Raji (cell line): Measurements from ENCODE around the gene RAB3C.

Source experiments
- POLR2A ChIP-seq: IDR thresholded peaks from 2 replicates; pipeline ENCODE4 v1.6.1; 2011; ENCODE audit warnings: low read depth, low read length, control low read depth; ENCODE audit not compliant: insufficient read depth

Gene RAB3C

DNA sequence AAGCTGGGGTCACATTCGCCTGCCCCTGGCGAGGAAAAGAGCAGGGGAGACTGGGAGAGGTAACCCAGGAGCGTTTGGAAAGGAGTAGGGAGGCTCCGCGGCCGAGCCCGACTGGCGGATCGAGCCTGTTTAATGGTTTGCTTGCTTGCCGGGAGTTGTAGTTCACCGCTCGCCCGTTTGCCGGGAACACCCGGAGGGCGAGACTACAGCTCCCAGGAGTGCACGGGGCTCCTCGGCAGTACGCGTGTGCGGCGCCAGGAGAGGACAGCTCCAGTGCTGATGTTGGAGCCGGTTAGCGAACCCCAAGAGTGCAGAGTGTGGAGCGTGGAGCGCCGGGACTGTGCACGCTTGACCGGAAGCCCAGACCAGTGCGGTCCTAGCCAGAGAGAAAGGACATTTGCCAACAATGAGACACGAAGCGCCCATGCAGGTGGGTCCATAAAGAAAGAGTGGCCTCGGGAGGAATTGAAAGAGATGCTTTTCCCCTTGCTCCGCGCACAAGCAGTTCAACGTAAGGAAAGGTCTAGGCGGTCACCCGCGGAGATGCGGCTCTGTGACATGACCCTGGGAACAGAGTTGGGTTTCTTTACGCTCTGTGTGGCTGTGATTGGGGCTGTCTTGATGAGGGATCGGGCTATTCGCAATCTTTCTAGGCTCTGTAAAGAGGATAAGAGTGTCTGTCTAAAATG is at the start of gene RAB3C:
RAB3C (plus strand) TSS at position 273 of the 689 bp plus-strand sequence; CDS start at position 407, 134 bp downstream.
- no peak for TF ChIP-seq POLR2A

DNA sequence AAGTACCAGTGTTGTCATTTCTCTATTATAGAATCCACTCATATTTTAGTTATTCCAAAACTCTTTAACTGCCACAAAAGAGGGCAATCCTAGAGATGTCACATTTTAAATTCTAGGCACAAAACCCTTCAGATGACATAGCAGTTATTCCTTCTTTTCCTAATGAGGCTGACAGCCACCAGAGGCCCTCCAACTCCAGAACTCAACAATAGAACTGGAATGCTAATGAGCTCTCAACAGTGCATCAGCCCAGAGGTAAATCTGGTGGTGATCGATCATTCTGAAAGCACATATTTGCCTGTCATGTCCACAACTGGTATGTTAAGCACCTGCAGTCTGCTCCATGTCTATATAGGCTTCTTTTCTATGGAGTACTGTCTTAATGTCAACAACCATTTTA is 40.2 kb upstream of the RAB3C start:
- TF ChIP-seq POLR2A = no peak

DNA sequence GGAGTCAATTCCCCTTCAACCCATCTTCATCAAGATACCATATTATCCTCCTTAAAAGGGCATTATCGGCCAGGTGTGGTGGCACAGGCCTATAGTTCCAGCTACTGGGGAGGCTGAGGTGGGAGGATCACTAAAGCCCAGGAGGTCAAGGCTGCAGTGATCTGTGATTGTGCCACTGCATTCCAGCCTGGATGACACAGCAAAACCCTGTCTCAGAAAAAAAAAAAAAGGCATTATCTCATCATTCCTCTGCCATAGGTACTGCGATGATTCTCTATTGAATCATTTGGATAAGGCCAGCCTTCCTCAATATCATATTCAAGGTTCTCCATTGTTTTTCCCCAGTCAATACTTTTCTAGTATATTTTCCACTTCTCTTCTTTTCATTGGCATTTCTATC is 39.2 kb upstream of the RAB3C start:
- TF ChIP-seq POLR2A = no peak

GRCh38 chr5:58544195-58544594 is 38.7 kb upstream of the RAB3C start:
- no peak for TF ChIP-seq POLR2A

DNA sequence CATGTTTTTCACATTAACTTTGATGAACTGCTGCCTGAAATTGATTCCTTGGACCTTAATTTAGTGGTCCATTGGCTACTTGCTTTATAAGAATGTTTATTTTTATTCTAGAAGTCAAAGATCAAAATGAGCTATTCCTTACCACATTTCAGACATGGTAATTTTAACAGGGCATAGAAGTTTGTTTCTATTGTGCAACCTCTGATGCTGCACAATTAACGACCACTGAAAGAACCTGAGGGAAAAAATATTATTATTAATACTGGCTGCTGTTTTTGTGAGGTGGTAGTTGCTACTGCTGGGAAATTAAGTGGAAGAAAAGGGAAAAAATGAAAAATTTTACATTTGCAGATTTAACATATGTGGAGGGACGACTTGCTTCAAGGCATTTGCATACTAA is 37.9 kb upstream of the RAB3C start:
- no peak for TF ChIP-seq POLR2A

DNA sequence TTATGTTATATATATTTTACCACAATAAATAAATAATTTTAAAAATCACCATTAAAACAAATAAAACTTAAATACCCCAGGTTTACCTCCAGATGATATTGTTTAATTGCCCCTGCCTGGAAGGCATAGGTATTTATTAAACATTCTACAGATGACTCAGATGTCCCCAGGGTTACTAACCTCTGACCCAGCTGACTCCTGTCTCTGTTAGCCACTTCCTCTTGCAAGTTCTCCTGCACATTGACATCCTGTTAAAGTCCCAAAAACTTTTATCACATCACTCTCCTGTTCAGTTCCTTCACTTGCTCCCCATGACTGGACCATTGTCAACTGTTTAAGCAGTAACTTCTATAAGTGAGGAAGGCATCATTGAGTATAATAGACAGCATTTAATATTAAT is 37.0 kb upstream of the RAB3C start:
- TF ChIP-seq POLR2A = no peak

- no peak for TF ChIP-seq POLR2A
Measured at GRCh38 chr5:58548068-58548467, 34.8 kb upstream of the RAB3C start.

GRCh38 chr5:58551492-58551891 is 31.4 kb upstream of the RAB3C start:
- no peak for TF ChIP-seq POLR2A

GRCh38 chr5:58565033-58565432 is 17.8 kb upstream of the RAB3C start:
- no peak for TF ChIP-seq POLR2A

GRCh38 chr5:58571501-58571900 is 11.4 kb upstream of the RAB3C start:
- no peak for TF ChIP-seq POLR2A

- TF ChIP-seq POLR2A = no peak
Measured at GRCh38 chr5:58579781-58580180, 3.1 kb upstream of the RAB3C start.

DNA sequence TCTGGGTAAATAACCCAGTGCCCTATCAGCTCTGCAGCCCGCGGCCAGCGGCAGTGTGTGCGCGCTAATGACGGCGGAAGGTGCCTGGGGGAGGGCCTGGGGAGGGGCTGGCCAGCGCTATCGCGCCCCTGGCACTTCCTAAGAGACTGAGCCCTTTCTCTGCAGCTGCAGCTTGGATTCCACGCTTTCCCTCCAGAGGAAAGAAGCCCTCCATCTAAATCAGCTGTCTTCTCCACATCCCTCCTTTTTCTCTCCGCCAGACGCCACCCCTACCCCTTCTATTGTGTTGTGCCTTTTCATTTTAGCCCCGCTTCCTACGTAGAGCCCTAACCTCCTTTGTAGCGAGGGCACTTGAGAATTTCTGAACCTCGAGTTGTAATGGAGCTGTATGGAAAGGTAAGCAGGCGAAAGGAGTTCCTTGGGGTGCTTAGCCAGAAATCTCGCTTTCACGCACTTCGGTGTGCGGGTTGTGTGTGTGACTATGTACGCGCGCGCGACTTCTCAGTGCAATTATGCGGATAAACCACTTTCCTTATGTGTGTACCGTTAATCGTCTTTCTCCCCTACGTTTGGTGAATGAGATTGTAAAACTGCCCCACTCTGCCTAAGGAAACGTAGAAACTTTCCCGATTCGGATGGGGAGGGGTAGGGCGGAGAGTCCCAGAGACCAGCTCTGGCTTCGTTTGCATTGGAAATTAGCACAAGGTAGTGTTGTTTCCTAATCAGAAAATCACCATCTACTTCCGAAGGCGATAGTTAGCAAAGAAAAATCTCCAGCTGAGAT is 664 bp upstream of the RAB3C start:
- no peak for TF ChIP-seq POLR2A

DNA sequence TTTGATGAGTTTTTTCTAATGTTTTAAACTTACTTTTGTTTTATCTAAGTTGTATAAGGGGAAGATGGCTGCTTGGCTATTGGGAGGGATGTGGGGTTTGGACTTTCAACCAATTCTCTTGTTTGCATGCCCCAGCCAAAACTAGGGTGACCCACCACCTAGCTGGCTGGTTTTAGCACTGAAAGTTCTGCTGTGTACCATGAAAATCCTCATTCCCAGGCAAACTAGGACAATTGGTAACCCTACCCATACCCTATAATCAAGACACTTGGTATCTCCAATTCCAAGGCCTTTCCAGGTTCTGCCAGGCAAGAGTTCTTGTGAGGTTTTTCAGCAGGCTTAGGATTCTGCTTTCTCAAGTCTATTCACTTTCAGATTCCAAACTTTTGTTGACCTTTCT is 13.1 kb downstream of the RAB3C start:
- TF ChIP-seq POLR2A = no peak

- no peak for TF ChIP-seq POLR2A
Measured at GRCh38 chr5:58598440-58598839, 15.6 kb downstream of the RAB3C start.

GRCh38 chr5:58599217-58599616 is 16.3 kb downstream of the RAB3C start:
- TF ChIP-seq POLR2A = no peak

- no peak for TF ChIP-seq POLR2A
Measured at GRCh38 chr5:58606064-58606463, 23.2 kb downstream of the RAB3C start.
